Measurements from ENCODE around the gene ATAT1. TPM values are rescaled to one million over a fixed set of nuclear protein-coding genes. Genes with fewer than 3 reads are reported as not detected.

ATAT1 gene
- total RNA-seq, 1 donor from 2014 or later = 1.7 TPM

DNA sequence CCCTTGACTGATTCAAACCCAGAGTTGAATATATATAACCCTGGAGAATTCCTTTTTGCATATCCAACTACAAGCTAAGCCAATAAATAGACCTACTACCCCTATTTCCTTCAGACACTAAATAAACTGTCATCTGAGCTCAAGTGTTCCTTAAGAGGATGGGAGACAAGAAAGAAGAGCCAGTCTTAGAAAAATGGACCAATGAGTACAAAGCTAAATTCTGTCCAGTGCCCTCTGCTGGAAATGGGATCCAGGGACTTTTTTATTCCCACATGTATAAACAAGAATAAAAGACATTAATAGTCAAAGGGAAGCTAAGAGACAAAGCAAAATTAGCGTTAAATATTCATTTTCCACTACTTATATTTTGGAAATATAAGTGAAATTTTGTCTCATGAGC lies 14.5 kb upstream of the ATAT1 start:
- DNase-seq (no peak), ATAC-seq (no peak)
- intact Hi-C loops (cut with micrococcal nuclease) = no loop called here

DNA sequence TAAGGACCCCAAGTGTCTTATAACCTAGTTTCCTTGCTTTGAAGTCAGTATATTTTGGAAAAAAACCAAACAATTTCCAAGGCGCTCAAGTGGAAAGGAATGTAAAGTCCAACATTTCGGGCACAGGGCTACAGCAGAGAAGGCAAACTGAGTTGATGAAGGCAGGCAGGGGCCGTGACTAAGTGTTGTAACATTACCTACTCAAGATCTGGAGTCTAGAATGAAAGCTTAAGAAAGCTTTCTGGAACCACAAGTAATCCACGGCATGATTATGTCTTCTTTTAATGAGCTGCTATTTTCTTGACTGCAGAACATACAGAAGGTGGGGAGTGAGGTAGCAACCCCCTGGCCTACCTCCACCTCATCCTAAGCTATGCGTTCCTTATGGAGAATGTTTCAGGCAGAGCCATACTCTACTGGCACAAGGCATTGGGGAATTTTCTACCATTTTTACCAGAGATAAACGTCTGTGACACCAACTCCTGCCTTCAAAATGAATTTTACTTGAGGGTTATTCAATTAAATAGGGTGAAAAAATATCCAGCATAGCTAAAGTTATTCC lies 13.9 kb upstream of the ATAT1 start:
- no peak for ATAC-seq
- DNase-seq = no peak
- intact Hi-C loops (cut with micrococcal nuclease) = no loop called here

DNA sequence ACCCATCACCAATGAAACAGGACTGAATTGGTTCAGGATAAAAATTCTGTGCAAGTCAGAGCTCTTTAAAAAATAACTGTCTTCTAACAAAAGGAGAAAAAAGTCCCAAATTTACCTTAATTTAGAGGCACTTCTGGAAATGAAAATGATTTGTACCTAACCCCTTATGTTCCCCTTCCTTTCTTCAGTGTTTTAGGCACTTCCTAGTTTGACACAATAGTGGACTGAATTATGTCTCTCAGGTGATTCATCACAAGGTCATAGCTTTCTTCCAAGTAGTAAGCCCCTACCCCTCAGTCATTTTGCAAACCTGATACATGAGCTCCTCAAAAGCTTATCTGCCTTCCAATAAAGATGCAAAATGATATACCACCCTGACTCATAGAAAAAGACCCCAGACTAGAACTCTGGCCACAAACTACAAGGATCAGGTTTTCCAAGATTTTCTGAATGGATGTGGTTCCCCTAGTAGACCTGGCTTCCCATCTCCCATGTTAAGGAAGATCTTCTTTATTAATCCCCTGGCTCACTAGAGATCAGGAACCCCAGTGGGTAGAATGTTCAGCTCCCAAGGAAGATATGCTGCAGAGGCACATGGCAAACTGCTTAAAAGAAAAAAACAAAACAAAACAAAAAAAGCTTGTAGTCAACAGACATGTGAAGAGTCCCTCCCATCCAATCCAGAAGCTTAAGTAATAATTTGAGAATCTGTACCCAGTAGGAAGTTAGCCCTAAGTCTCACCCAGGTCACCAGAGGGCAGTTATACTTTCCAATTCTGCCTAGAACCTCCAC lies 13.2 kb upstream of the ATAT1 start:
- intact Hi-C loops (cut with micrococcal nuclease) = no loop called here
- no peak for ATAC-seq
- no peak for DNase-seq

DNA sequence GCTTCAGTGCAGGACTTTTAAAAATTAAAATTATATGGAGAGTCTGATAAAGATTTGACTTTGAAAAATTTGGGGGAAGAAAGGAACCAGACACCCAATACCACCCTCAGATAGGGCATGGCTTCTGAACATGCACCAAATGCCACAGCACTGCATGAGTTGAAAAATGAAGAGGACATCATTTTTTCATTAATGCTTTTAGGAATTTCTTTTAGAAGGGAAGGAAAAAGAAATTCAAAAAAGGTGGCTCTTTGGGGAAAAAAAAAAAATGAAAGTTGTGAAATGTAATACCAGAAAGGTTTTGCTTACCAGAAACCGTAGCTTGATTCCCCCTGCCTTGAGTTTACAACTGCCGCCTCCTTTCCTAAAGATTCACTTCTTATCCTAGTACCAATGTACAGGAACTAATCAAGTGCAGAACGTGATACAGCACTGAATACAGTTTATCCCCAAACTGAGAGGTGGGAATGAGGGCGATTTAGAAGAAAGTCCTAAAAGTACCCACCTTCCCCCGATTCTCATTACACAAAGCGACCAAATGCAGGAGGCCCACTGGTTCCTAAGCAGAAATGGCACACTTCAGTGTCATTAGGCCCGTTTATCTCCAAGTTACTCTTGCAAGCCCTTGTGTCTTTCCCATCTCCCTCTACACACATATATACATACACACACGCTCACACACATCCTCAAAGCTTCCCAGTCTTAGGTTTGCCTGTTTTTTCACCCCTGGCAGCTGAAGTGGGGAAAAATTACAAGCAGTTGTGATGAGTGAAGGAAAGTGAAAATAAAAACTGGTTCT lies 12.4 kb upstream of the ATAT1 start:
- ATAC-seq (no peak), DNase-seq (no peak)
- intact Hi-C loops (cut with micrococcal nuclease) = no loop called here

DNA sequence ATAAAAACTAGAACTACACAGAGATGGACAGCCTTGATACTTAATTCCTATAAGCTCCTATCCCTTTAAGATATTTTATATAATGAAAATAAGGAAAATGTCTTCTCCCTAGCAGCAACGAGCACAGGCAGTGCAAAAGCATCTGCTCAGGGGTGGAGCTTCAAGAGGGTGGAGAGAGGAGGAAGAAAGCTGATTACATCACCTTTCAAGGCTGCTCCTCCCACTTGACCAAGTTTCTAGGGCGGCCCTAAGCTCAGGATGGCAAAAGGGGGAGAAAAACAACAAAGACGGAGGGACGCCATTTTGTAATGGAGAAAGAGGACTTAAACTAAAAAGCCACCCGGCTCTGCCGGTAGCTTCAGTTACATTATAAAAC lies 11.8 kb upstream of the ATAT1 start:
- intact Hi-C loops (cut with micrococcal nuclease) = no loop called here
- DNase-seq = peak; percentile 70
- peak; percentile 74 for ATAC-seq

DNA sequence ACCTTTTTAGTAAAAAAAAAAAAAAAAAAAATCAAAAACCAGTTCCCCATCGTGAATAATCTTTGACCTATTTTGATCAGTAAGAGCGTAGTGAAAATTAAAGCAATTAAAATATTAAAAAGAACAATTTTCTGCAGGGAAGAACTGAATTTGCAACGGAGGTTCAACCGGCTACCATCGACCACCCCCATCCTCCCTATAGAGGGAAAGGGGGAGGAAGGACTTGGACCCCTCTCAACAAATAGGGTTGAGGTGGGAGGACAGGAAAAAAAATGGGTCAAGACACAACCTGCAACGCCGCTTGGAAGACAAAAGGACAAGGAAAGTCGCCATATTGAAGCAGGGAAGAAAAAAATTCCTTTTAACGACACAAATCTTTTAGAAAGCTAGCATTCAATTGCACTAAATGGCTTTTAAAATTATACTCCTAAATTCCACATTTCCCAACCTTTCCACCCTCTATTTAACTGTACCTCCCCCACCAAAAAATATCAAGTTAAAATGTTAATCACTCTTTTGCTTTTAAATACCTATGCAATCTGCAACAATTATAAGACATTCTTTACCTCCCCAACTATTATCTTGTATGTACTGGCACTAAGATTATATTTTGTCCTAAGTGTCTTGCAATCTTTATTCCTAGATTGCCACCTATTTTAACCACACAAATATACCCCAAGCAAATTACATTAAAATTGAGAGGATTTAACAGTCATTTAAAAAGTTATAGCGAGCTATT lies 11.3 kb upstream of the ATAT1 start:
- intact Hi-C loops (cut with micrococcal nuclease) = no loop called here
- ATAC-seq (peak; percentile 9), DNase-seq (no peak)

DNA sequence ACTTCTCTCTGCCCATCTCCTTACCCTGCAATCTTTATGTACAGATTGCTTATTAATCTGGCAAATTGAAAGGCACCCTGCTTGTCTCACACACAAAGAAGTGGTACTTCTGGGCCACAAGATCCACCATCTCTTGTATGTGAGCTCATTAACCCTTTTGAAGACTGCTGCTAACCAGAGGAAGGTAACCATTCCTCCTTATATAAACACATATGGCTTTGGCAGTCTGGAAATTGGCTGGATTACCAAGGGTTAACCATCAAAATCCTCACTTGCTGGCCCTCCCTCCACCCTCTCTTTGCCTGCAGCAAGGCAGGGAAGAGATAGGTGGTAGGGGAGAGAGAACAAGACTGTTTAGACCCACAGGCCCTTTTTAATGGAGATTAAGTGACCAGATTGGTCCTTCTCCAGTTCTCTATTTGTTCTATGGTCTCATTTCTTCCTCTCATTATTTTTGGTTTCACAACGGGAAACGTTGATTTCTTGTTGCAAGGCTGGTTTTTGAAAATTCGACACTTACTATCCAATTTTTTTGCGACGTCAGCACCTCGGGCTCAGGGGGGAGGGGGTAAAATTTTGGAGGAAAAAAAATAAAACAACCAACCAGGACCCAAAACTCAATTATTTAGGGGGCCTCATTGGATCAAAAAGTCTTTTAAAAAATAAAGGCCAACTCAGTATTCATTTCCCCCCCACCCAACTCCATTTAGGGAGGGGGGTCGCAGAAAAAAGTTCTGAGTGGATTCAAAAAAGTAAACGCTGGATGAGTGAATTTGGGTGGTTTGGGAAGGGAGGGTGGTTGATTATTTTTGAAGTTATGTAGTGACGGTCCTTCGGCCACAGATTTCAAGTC lies 10.5 kb upstream of the ATAT1 start:
- ATAC-seq = no peak
- intact Hi-C loops (cut with micrococcal nuclease) = no loop called here

DNA sequence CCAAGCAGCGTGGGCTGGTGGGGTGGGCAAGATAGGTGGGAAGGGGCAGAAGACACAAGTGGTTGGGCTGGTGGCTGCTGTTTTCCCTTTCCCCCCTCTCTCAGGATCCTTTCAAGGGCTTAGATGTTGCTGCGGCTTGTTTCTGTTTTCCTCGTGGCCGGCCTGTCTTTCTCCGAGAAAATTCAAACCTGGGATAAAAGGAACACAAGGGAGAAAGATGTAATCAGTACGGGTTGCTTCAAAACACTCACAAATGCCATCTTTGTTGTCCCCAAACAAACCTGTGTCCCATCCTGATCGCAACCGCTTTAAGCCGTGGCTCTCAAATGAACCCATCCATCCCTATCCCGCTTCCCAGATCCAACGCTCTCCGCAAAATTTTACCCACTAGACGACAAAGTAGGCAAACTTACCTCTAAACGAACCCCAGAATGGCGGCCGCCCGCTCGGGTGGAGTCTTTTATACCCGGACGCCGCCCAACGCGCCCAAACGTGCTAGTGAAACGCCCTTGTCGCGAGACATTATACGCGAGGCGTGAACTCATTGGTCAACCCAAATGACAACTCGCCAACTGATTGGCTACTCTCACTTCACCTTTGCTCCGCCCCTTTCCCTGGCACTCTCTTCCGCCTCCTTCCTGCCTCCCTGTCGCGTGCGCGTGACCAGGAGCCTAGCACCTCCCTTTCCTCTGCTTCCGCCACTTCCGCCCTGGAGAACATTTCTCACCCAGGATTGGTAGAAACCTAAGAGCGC lies 9.7 kb upstream of the ATAT1 start, which contains the start of gene PPP1R10:
Gene PPP1R10, minus strand, starts transcription at position 433 of the 754 bp plus-strand sequence. CDS start 7,299 bp downstream, outside the sequence.
- intact Hi-C loops (cut with micrococcal nuclease) = no loop called here
- DNase-seq (peak; percentile 97), ATAC-seq (peak; percentile 87)

More for the DNA sequence above, 10.5 kb upstream of the ATAT1 start:
- no peak for DNase-seq

DNA sequence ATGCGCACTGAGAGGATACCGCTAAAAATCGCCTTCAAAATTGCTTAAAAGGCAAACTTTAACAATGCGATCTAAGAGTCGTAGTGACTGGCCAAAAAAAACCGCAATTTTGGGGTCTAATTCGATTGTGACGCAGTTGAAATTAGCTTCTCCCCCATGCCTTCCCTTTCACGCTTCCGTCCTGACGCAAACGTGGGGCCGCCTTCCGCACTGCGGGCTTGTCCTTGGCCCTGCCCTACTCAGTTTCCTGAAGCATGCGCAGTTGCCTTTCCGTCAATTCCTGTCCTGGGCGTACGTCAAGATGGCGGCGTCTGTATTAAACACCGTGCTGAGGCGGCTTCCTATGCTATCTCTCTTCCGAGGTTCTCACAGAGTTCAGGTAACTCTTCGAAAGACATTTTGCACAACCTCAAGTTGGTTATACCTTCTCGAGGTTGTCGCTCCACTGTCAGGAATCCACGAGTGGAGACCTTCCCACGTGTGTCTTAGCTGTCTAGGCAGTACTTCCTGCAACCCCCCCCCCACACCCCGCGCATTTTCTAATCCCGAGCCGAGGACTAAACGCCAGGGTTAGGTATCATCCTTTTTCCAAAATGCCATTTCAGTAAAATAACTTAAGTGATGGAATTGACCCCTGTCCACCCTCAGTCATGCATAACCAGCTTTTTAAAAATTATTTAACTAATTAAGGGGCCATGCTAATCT lies 9.0 kb upstream of the ATAT1 start, which contains the start of gene MRPS18B:
Gene MRPS18B, plus strand, starts transcription at position 276 of the 705 bp plus-strand sequence. Its CDS starts 26 bp downstream, at position 302.
- ATAC-seq (peak; percentile 86), DNase-seq (peak; percentile 98)
- intact Hi-C loops (cut with micrococcal nuclease) = no loop called here

DNA sequence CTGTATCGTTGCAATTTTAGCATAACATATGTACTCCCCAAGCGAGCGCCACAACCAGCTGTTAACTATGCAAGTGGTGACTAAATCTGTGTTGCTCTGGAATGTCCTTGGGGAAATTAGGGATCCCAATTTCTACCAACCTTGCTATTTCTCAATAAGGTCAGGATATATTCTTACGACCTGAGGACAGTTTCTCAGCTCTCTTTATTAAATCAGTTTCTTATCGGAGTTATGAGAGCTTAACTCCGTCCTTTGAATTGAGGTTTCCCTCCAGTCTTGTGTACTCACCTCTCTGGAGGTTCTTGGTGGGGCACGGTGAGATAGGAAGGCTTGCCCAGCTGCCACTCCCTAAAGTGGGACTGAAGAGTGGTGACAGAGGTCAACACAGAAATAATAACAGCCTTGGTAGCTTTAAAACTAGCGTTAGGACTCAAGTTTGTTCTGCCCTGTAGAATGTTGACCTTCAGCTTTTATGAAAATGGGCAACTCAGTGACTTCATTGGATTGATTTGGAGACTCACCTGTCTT lies 8.3 kb upstream of the ATAT1 start:
- intact Hi-C loops (cut with micrococcal nuclease) = no loop called here
- DNase-seq = no peak
- ATAC-seq = no peak

DNA sequence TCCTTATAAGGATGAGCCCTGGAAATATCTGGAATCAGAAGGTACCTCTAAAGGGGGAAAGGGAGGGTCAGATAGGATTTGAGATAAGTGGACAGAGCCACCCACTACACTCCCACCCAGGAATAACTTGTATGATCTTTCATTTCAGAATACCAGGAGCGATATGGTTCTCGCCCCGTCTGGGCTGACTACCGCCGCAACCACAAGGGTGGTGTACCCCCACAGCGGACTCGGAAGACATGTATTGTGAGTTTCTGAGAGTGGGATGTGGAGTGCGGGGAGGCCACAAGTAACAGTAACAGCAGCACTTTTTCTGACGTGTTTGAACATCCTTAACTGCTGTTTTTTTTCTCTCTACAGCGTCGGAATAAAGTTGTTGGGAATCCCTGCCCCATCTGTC lies 7.1 kb upstream of the ATAT1 start:
- intact Hi-C loops (cut with micrococcal nuclease) = no loop called here

DNA sequence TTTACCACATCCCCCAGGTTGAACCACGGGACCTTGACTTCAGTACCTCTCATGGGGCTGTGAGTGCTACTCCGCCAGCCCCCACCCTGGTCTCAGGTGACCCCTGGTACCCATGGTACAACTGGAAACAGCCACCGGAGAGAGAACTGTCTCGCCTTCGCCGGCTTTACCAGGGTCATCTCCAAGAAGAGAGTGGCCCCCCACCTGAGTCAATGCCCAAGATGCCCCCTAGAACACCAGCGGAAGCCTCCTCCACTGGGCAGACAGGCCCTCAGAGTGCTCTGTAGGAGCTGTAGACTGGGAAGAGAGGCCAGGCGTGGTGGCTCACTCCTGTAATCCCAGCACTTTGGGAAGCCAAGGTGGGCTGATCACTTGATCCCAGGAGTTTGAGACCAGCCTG lies 1.2 kb upstream of the ATAT1 start:
- ATAC-seq (no peak), DNase-seq (no peak)
- intact Hi-C loops (cut with micrococcal nuclease) = no loop called here

More for the DNA sequence above, 7.1 kb upstream of the ATAT1 start:
- DNase-seq (no peak), ATAC-seq (no peak)

DNA sequence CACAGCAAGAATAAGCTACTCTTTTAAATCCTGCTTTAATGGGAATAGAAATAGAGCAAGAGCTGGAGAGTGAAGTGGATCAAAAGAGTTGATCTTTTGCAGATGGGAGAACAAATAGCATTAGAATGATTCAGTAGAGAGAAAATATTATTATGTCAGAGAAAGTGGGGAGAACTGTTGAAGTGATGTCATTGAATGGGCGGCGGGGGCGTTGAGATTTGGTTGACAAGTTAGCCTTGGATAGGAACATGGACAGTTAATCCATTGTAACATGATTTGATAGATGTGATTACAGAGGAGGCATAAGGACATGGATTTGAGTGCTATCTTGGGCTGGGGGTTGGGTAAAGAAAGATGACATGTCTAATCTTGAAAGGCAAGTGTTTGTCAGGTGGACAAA lies 9.2 kb downstream of the ATAT1 start:
- no peak for DNase-seq
- intact Hi-C loops (cut with micrococcal nuclease) = no loop called here
- ATAC-seq = no peak

DNA sequence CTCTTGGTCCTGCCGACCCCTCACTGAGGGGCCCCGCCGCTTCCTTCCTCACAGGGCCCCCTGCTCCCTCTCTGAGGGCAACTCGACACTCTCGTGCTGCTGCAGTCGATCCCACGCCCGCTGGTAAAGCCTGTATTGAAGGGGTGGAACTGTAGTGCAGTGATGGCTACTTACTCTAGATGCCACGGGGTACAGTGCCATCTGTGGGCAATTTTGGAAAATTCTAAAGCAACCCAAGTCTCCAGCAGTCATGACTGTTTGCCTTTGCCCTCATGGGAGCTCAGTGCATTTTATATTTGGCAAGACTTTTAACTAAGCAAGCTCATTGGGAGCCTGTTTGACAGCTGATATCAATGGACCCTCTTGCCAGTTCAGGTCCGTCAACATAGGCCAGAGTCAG lies 13.8 kb downstream of the ATAT1 start:
- DNase-seq = no peak
- ATAC-seq = no peak
- intact Hi-C loops (cut with micrococcal nuclease) = no loop called here

DNA sequence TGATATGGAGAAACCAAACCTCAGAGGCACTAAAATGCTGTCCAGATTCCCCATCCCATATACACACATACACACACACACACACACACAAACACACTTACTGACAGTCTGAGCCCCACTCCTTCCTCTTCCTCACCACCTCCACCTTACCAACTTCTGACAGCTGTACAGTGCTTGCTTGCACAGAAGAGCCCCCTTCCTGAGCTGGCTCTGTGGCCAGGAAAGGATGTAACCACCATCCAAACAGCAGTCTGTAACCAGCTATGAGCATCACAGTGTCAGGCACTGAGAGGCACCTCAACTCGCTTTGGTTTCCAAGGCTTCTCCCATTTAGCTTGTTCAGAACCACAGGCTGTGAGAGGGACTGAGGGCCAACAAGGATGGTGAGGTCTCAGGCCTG lies 14.4 kb downstream of the ATAT1 start:
- DNase-seq = no peak
- ATAC-seq = no peak
- intact Hi-C loops (cut with micrococcal nuclease) = no loop called here

DNA sequence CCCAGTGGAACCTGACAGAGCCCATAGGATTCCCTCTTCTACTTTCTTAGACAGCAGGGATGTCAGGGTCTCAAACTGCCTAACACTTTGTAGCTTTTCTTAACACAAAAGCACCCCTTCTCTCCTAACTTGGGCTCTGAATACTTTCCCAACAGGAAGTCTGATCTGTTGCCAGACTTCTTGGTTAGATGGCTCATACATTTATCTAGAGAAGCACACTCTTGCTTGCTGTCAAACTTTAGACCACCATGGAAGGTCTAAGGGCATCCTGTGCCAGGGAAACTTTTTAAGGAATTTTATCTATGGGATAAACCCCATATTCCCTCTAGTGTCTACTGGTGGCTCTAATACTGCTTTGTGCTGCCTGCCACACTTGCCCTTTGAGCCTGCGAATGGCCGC lies 17.0 kb downstream of the ATAT1 start:
- no peak for DNase-seq
- no peak for ATAC-seq
- intact Hi-C loops (cut with micrococcal nuclease) = no loop called here

DNA sequence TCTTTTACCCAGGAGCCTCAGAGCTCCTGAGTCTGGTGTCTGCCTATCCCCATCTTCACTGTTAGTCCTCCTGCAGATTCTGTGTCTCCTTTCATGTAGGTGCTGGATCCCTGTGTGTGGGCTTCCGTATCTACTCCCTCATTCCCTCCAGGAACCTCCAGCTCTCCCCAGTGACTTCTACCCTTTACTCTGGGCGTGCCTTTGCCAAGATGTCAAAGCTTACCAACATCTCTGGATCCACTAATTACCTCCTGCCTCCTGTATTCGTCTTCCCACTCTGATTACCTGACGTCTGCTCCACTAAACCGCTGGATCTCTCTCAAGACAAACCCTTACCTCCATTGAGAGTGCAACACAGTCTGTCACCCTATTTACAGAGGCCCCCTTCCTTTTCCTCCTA lies 18.1 kb downstream of the ATAT1 start:
- no peak for DNase-seq
- intact Hi-C loops (cut with micrococcal nuclease) = no loop called here
- no peak for ATAC-seq
